GM21529 (cell line): ENCODE results near the gene ELF2.
"Not testable (repeated sequence)": the region's sequence is repeated elsewhere in the genome, so short reads cannot be mapped to it uniquely, and the experiment has no call there.

Experiments used
- ATAC-seq: cut with Tn5 transposase; IDR thresholded peaks from one replicate; pipeline ENCODE4 v1.9.1; 2021; ENCODE audit not compliant: unreplicated experiment

ELF2 gene

DNA sequence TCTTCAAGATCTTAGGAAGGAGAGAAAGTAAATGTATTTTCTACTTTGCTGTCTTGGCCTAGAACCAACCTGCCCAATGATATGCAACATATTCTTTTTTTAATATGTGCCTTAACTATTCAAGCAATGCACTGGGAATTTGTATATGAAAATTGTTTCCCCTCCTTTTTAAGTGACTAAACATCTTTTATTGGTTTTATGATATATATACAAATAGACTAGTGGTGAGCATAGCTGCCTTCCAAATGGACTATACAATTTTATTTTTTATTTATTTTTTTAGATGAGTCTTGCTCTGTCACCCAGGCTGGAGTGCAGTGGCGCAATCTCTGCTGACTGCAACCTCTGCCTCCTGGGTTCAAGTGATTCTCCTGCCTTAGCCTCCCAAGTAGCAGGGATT is 151.2 kb downstream of the ELF2 start:
- no peak for ATAC-seq

DNA sequence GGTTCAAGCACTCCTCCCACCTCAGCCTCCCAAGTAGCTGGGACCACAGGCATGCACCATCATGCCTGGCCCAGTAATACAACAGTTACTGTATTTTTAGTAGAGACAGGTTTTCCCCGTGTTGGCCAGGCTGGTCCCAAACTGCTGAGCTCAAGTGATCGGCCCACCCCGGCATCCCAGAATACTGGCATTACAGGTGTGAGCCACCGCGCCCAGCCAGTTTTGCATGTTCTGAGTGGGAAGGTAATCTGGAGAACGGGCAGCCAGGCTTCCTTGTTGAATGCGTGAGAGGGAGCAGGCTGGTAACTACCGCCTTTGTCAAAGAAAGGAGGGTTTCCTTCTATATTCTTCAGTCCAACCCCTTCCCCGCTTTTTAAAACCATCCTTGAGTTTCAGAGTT is 152.3 kb downstream of the ELF2 start:
- ATAC-seq: no peak

DNA sequence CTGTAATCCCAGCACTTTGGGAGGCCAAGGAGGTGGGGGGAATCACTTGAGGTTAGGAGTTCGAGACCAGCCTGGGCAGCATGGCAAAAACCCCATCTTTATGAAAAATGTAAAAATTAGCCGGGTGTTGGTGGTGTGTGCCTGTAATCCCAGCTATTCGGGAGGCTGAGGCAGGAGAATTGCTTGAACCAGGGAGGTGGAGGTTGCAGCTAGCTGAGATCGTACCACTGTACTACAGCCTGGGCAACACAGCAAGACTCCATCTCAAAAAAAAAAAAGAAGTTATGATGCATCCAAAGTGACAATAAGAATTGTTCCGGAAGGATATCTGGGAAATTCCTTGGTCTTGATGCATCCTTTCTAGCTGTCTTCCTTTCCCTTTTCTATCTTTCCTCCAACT is 154.2 kb downstream of the ELF2 start:
- no peak for ATAC-seq

DNA sequence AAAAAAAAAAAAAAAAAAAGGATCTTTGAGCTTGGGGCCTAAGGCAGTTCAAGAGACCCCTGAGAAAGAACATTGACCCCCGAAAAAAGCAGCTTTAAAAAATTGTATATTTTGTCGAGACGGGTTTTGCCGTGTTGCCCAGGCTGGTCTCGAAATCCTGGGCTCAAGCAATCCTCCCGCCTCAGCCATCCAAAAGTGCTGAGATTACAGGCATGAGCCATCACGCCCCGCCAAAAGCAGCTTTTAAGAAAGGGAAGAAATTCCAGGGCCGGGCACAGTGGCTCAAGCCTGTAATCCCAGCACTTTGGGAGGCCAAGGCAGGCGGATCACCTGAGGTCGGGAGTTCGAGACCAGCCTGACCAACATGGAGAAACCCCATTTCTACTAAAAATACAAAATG is 155.9 kb downstream of the ELF2 start:
- ATAC-seq: not testable (repeated sequence)

DNA sequence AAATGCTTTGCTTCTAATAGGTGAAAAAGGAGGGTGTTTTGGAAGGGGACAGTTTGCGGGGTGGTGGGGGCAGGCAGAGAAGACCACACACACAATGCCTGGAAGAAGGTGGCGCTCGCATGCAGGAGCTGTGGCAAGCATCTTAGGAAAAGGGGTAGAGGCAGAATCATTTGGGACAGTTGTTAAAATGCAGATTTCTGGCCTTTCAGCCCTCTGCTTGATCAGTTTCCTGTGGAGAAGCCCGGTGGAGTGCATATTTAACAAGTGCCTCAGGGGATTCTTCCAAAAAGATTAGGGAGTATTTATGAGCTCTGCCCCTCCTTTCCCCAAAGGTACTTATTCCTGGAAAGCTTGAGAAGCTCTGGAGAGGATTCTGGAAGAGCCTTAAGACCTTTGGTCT is 156.6 kb downstream of the ELF2 start:
- no peak for ATAC-seq

DNA sequence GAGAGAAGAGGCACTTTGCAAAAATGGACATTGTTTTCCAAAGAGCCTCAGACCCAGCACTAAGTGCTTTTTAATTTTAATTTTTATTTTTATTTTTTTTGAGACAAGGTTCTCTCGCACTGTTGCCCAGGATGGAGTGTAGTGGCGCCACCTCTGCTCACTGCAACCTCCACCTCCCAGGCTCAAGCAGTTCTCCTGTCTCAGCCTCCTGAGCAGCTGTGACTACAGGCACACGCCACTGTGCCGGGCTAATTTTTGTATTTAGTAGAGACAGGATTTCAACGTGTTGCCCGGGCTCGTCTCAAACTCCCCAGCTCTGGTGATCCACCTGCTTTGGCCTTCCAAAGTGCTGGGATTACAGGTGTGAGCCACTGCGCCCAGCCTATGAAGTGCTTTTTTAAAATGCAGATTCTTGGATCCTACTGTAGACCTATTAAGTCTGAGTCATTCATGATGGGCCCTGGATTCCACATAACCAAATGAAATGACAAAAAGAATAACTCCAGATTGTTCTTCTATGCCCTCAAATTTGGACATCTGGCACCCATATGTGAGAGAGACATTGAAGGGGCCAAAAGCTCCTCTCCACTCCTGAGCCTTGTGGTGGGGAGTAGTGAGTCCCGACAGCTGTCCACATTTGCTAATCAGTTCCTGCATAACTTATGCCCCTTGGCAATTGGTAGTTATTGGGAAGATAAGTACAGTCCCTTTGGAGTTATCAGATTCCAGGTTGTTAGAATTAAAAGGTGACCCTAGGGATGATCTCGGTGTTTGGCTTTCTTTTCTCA is 157.9 kb downstream of the ELF2 start:
- no peak for ATAC-seq

DNA sequence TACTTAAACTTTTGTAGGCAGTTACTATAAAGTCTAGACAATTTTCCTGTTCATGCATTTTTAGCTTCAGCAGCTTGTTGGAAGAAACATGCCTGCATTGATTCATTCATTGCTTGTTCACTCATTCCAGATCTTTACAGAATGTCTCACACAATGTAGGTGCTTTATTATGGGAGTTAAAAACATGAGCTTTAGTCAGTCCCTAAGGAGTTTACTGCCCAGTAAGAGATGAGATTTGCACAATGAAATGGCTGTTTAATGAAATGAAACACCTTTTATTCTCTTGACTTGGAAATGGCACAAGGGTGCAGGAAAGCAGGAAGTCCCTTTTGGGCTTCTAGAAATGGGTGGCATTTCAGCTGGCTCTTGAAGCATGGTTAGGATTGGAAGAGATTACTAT is 158.5 kb downstream of the ELF2 start:
- ATAC-seq: no peak

DNA sequence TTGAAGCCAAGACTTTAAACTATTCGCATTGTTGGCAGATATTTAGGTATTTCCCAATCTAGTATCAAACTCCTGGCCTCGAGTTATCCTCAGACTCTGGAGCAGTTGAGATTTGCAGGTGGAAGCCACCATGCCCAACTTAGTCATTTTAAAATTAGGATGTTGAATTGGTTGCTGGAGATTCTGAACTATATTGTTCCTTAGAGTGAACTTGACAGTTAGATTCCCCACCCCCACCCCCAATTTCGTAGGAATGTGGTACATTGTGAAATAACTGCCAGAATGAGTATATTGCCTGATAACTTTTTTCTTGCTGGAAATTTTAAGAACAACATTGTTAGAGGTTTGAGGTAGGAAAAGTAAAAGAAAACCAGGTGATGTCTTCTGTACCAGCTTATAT is 159.2 kb downstream of the ELF2 start:
- ATAC-seq: no peak

DNA sequence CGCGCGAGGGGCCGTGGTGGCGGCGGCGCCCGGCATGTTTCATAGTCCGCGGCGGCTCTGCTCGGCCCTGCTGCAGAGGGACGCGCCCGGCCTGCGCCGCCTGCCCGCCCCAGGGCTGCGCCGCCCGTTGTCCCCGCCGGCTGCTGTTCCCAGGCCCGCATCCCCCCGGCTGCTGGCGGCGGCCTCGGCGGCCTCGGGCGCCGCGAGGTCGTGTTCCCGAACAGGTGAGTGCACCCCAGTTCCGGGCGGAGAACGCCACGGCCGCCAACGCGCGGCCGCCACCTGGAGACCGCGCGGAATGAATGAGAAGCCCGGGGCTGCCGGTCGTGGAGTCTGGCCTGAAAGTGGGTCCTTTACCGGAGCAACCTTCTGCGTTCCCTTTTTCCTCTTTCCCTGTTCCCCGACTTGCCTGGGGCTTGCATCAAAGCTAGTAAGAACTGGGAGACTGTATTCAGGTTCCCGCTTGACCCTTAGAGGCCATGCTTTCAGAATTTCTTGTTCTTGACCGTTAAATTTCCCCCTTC is 161.0 kb downstream of the ELF2 start:
- peak; percentile 38 for ATAC-seq

DNA sequence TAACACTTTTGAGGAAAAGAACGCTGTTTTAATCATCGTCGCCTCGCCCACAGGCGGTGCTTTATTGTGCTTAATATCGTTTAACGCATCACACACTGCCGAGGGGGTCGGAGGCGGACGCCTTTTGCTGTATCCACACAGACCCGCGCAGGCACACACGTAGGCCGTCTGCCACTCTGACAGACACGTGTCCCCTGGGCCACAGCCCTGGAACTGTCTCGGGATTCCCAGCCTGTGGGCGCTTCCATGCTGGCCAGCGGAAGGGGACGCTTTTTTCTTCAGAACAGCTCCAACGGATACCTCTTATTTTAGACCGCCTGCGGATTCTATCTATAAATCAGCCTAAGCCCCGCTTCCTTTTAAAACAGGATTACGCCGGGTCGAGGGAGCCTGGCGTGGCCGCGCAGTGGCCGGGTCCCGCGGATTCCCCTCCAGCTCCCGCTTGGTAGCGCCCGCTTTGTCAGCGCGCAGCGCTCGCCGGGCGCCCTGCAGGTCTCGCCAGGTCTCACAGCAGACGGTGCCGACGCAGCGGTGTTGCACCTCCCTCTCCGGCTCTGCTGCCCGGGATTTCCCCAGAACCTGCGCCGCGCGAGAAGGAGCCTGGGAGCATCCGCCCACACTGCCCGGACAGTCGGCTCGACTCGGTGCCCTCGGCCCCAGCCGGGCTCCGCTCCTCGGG is 161.6 kb downstream of the ELF2 start, which contains the start of gene NOCT:
Gene NOCT (plus strand): TSS at position 513 of the 679 bp plus-strand sequence. CDS start 201 bp downstream, outside the sequence.
- peak; percentile 92 for ATAC-seq

DNA sequence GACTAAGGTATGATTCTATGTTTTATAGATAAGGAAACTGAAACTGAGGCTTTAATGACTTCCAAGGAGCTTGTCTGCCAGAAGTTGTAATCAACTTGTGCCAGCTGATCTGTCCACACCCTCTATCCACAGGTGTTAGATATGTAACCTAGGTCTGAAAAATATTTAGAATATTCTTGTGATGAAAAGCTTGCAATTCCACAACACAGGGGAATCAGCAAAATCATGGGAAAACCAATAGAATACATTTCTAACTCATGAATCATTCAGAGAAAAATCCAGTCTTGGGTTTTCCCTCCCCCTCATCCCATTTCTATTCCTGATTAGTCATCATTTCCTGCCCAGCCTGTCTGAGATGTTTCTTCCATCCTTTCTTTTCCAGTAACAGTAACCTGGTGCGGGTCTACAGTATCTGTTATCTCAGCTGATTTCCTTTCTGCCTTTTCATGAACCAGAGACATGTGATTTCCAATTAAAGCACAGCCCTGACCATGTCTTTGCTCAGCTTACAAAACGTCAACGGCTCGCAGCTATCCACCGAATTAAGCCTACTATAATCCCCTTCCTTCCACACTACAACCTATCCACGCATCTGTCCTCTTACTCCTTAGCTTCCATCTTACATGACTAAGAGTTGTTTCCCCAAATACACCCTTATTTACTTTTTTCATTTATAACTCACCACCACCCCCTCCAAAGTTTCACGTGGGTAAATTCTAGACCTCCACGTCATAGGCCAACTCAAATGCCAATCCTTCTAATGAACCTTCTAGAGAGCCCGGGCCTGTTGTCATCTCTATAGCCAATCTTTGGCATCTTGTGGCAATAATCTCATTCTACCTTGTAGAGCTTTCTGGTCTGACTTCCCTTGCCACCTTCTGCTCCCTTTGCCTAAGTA is 162.4 kb downstream of the ELF2 start:
- ATAC-seq: peak; percentile 1

DNA sequence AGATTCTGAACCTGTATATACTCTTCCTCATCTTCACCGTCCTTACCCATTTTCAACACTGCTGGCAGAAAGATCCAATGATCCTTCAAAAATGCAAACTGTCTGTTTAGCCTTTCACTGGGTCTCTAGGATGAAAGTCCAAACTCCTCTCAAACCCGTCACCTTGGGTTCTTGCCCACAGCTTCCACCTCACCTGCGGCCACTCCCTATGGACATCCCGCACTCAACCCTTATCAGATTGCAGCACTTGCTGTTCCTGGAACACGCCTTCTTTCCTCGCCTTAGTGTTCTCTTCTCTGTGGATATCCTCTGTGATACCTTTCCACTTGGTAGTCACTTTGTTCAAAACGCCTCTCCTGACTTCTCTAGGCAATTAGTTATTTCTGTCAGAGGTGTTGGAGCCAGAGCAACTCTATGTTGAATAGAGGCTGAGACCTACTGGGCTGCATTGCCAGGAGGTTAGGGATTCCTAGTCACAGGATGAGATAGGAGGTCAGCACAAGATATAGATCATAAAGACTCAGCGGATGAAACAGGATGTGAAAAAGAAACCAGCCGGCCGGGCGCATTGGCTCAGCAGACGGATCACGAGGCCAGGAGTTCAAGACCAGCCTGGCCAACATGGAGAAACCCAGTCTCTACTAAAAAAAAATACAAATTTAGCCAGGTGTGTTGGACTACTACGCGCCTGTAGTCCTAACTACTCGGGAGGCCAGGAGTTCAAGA is 165.6 kb downstream of the ELF2 start:
- ATAC-seq: no peak

DNA sequence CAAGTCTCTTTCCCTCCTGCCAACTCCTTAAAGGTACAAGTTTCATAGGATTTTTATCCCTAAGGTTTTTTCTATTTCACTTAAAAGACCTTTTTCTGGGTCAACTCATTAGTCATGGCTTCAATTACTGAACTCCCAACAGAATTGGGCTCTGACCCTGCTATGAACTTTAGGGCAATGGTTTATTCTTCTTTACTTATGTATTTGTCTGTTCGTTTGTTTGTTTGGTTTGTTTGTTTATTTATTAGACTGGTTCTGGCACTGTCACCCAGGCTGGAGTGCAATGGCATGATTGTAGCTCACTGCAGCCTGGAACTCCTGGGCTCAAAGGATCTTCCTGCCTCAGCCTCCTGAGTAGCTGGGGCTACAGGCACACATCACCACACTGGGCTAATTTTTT is 167.3 kb downstream of the ELF2 start:
- ATAC-seq: no peak

DNA sequence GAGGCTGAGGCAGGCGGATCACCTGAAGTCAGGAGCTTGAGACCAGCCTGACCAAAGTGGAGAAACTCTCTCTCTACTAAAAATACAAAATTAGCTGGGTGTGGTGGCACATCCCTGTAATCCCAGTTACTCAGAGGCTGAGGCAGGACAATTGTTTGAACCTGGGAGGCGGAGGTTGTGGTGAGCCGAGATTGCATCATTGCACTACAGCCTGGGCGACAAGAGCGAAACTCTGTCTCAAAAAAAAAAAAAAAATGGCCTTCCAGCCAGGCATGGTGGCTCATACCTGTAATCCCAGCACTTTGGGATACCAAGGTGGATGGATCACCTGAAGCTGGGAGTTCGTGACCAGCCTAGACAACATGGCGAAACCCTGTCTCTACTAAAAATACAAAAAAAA is 168.7 kb downstream of the ELF2 start:
- ATAC-seq: not testable (repeated sequence)

DNA sequence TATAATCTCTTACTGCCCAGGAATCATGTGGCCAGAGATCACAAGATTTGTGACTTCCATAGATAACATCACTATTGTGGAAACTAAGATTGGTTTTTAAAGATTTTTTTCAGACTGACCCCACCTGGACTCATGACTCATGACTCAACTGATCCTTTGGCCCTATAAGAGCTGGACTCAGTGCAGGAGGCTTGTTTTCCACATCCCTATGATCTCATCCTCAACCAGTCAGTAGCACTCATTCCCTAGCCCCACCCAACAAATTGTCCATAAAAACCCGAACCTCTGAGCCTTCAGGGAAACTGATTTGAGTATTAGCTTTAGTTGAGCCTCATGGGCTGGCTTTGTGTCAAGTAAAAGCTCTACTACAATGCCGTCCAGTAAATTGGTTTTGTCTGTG is 169.4 kb downstream of the ELF2 start:
- no peak for ATAC-seq
